ENCODE measurements around the gene NXNL1. TPM values are rescaled to one million over a fixed set of nuclear protein-coding genes. Genes with fewer than 3 reads are reported as not detected.
"Not testable (repeated sequence)": the region's sequence is repeated elsewhere in the genome, so short reads cannot be mapped to it uniquely, and the experiment has no call there.

NXNL1 gene
- total RNA-seq = not detected

- intact Hi-C loops (cut with DNase I) = loop anchor here (10.0 kb wide), 1 partner anchor 196 kb away; the partner anchor contains the start of genes BABAM1 and USHBP1
- Histone ChIP-seq H3K9me3 (no peaks in the 10 kb centered on the region), H3K27me3 (no peaks in the 10 kb centered on the region), H3K4me3 (no peak within 1 kb of the TSS), H3K36me3 (no peaks in the 10 kb centered on the region), H3K27ac (no peak within 1 kb of the TSS), H3K4me1 (peaks cover 0 to 5% of the 10 kb centered on the region in 2 donors)
- no peak for DNase-seq (ENCODE audit: low spot score in 2 of 2)
- TF ChIP-seq CTCF (IDR thresholded peaks at IDR 0.05) = no peak
Observed at GRCh38 chr19:17460372-17461230, at the start of gene NXNL1. Gene NXNL1 (minus strand): TSS chr19:17460926. CDS start chr19:17460869, 57 bp downstream.

GRCh38 chr19:17508558-17508933 is 47.8 kb upstream of the NXNL1 start:
- H3K4me3 ChIP-seq; H3K36me3 ChIP-seq; H3K27ac ChIP-seq; H3K9me3 ChIP-seq; intact Hi-C loops (cut with DNase I); DNase-seq (ENCODE audit: low spot score in 2 of 2); H3K27me3 ChIP-seq: not testable (repeated sequence)
- peaks cover 5 to 14% of the 10 kb centered on the region in 2 donors for H3K4me1 ChIP-seq

GRCh38 chr19:17506745-17507144 is 46.0 kb upstream of the NXNL1 start:
- intact Hi-C loops (cut with DNase I) = no loop called here
- Histone ChIP-seq H3K4me1 (peaks cover 5 to 7% of the 10 kb centered on the region in 2 donors), H3K4me3 (no peak overlapping the region), H3K27ac (no peak overlapping the region), H3K9me3 (no peaks in the 10 kb centered on the region), H3K27me3 (no peaks in the 10 kb centered on the region), H3K36me3 (peaks cover 0 to 3% of the 10 kb centered on the region in 2 donors)
- no peak for TF ChIP-seq CTCF (IDR thresholded peaks at IDR 0.05)
- DNase-seq (ENCODE audit: low spot score in 2 of 2) = no peak

- DNase-seq (ENCODE audit: low spot score in 2 of 2) = no peak
- no peak overlapping the region for H3K4me3 ChIP-seq
- peaks cover 2 to 4% of the 10 kb centered on the region in 2 donors for H3K4me1 ChIP-seq
- H3K36me3 ChIP-seq = peaks cover 11 to 12% of the 10 kb centered on the region in 2 donors
- intact Hi-C loops (cut with DNase I) = no loop called here
- H3K27ac ChIP-seq = no peak overlapping the region
- no peaks in the 10 kb centered on the region for H3K27me3 ChIP-seq
- no peak for TF ChIP-seq CTCF (IDR thresholded peaks at IDR 0.05)
- H3K9me3 ChIP-seq = no peaks in the 10 kb centered on the region
Observed at GRCh38 chr19:17505223-17505622, 44.5 kb upstream of the NXNL1 start.

GRCh38 chr19:17504456-17504855 is 43.7 kb upstream of the NXNL1 start:
- Histone ChIP-seq H3K27me3 (no peaks in the 10 kb centered on the region), H3K4me3 (no peak overlapping the region), H3K4me1 (peaks cover 0 to 3% of the 10 kb centered on the region in 2 donors), H3K9me3 (no peaks in the 10 kb centered on the region), H3K36me3 (peaks cover 16 to 17% of the 10 kb centered on the region in 2 donors), H3K27ac (no peak overlapping the region)
- TF ChIP-seq CTCF (IDR thresholded peaks at IDR 0.05) = no peak
- no peak for DNase-seq (ENCODE audit: low spot score in 2 of 2)
- intact Hi-C loops (cut with DNase I) = no loop called here

- H3K4me1 ChIP-seq = peaks cover 0 to 3% of the 10 kb centered on the region in 2 donors
- no peak overlapping the region for H3K4me3 ChIP-seq
- DNase-seq (ENCODE audit: low spot score in 2 of 2) = no peak
- H3K36me3 ChIP-seq = peaks cover 16 to 17% of the 10 kb centered on the region in 2 donors
- H3K27ac ChIP-seq = no peak overlapping the region
- H3K9me3 ChIP-seq = no peaks in the 10 kb centered on the region
- TF ChIP-seq CTCF (IDR thresholded peaks at IDR 0.05) = no peak
- H3K27me3 ChIP-seq = no peaks in the 10 kb centered on the region
- intact Hi-C loops (cut with DNase I) = no loop called here
Observed at GRCh38 chr19:17504030-17504429, 43.3 kb upstream of the NXNL1 start.
